GM12878 (cell line): ENCODE data around the gene MTHFS.
"Not testable (repeated sequence)": the region's sequence is repeated elsewhere in the genome, so short reads cannot be mapped to it uniquely, and the experiment has no call there.

ENCODE experiments used
- ASH2L ChIP-seq: fragments of 300-600, 200-600 bp; sonication (generic); IDR thresholded peaks from 2 replicates; pipeline ENCODE4 v1.6.1; 2017; ENCODE audit warnings: low read depth, mild to moderate bottlenecking, borderline replicate concordance
- CREM ChIP-seq: IDR thresholded peaks from 2 replicates; pipeline ENCODE4 v1.6.1; 2014; ENCODE audit warnings: antibody characterized with exemption, low read depth
- CTCF ChIP-seq, 3 experiments: IDR thresholded peaks in 2 of 3; conservative IDR thresholded peaks in 1 of 3; 2 replicates each; pipeline ENCODE4 v1.5.1; 2011; ENCODE audit warnings: low read depth in 3 of 3, low read length in 3 of 3, mild to moderate bottlenecking in 3 of 3, control low read depth in 2 of 3, moderate library complexity in 2 of 3, inconsistent platforms in 1 of 3, mixed read lengths in 1 of 3; ENCODE audit not compliant: control insufficient read depth in 2 of 3, insufficient read depth in 1 of 3; ENCODE audit errors: extremely low read depth in 1 of 3
- EZH2 ChIP-seq: IDR thresholded peaks from 2 replicates; pipeline ENCODE4 v1.6.1; 2012; ENCODE audit warnings: low read depth, mild to moderate bottlenecking, control low read depth, inconsistent platforms, low read length, borderline replicate concordance; ENCODE audit not compliant: control insufficient read depth
- FOS ChIP-seq: IDR thresholded peaks from 3 replicates; pipeline ENCODE4 v1.6.1; 2011; ENCODE audit warnings: borderline replicate concordance; ENCODE audit not compliant: insufficient read length; ENCODE audit errors: extremely low read depth
- POLR2A ChIP-seq: IDR thresholded peaks from 2 replicates; pipeline ENCODE4 v1.6.1; 2011; ENCODE audit warnings: low read depth, mild to moderate bottlenecking, low read length
- RAD21 ChIP-seq: IDR thresholded peaks from 2 replicates; pipeline ENCODE4 v1.6.1; 2011; ENCODE audit warnings: mild to moderate bottlenecking, low read depth, low read length, moderate library complexity; ENCODE audit not compliant: insufficient read depth
- RBBP5 ChIP-seq: fragments of 200-600 bp; sonication (generic); conservative IDR thresholded peaks from 2 replicates; pipeline ENCODE4 v1.6.1; 2016
- USF2 ChIP-seq: IDR thresholded peaks from 2 replicates; pipeline ENCODE4 v1.6.1; 2011; ENCODE audit warnings: low read depth, low read length, improper control_type of control experiment, borderline replicate concordance
- YY1 ChIP-seq: IDR thresholded peaks from 2 replicates; pipeline ENCODE4 v1.6.1; 2011; ENCODE audit warnings: low read depth, mild to moderate bottlenecking, low read length
- ZZZ3 ChIP-seq: IDR thresholded peaks from 2 replicates; pipeline ENCODE4 v1.6.1; 2011; ENCODE audit warnings: low read depth; ENCODE audit not compliant: control insufficient read depth, insufficient read length

GRCh38 chr15:79926116-79926515, 29.3 kb upstream of the MTHFS start:
- not testable (repeated sequence) for TF ChIP-seq CTCF (IDR thresholded peaks at IDR 0.05 in 2 of 3, conservative IDR thresholded peaks at IDR 0.05 in 1 of 3; ENCODE audit: control insufficient read depth in 2 of 3, extremely low read depth in 1 of 3, insufficient read depth in 1 of 3, low read depth in 3 of 3, low read length in 3 of 3); POLR2A; ZZZ3; EZH2; USF2; RAD21; CREM; YY1; RBBP5; ASH2L; FOS
